K562 (cell line): ENCODE results near the gene SP6. TPM values are rescaled to one million over a fixed set of nuclear protein-coding genes. Genes with fewer than 3 reads are reported as not detected.
A peak's percentile ranks its signal among the peaks of the same experiment; 100 is the strongest.

Experiments used
- CHD1 ChIP-seq: fragments of 200-600 bp; sonication (generic); IDR thresholded peaks from one replicate; pipeline ENCODE4 v1.6.1; 2012; ENCODE audit warnings: mild to moderate bottlenecking, moderate library complexity, low read length, inconsistent platforms
- DEAF1 ChIP-seq: fragments of 450-650 bp; formaldehyde crosslinking; IDR thresholded peaks from 2 replicates; pipeline ENCODE4 v1.4.0; 2020; ENCODE audit warnings: mild to moderate bottlenecking, moderate library complexity
- EGR1 ChIP-seq: fragments of 450-650 bp; conservative IDR thresholded peaks from 2 replicates; pipeline ENCODE4 v1.6.1; 2017; ENCODE audit warnings: mild to moderate bottlenecking
- GMEB1 ChIP-seq: fragments of 250-450 bp; sonication (Bioruptor Pico); IDR thresholded peaks from 2 replicates; pipeline ENCODE4 v1.4.0; 2020; ENCODE audit warnings: mild to moderate bottlenecking
- REST ChIP-seq, 2 experiments: fragments of 450-650 bp; formaldehyde crosslinking in 1 of 2; IDR thresholded peaks; 2 replicates each; pipeline versions ENCODE4 v1.4.0 to v1.6.1; 2014 to 2020; ENCODE audit warnings: mild to moderate bottlenecking in 2 of 2, borderline replicate concordance in 1 of 2, low read depth in 1 of 2
- SMARCC2 ChIP-seq: fragments of 450-650 bp; IDR thresholded peaks from 2 replicates; pipeline ENCODE4 v1.6.1; 2017; ENCODE audit warnings: antibody characterized with exemption, moderate library complexity, mild to moderate bottlenecking, low read depth
- SMARCE1 ChIP-seq: fragments of 450-650 bp; IDR thresholded peaks from 2 replicates; pipeline ENCODE4 v1.7.1; 2016; ENCODE audit warnings: mild to moderate bottlenecking
- ZBTB11 ChIP-seq, 3 experiments: fragments of 200-800 bp in 1 of 3; fragments of 250-450 bp in 1 of 3; fragments of 450-650 bp in 1 of 3; sonication (Bioruptor Pico) in 1 of 3; sonication (Bioruptor generic) in 1 of 3; formaldehyde crosslinking in 1 of 3; IDR thresholded peaks; 2 replicates each; pipeline versions ENCODE4 v1.6.1 to v1.8.0; 2016 to 2022; ENCODE audit warnings: mild to moderate bottlenecking in 2 of 3, missing genetic modification characterization in 2 of 3, missing compliant biosample characterization in 1 of 3, moderate library complexity in 1 of 3
- ZNF146 ChIP-seq: IDR thresholded peaks from one replicate; pipeline ENCODE4 v1.6.1; 2018; ENCODE audit warnings: missing compliant biosample characterization; ENCODE audit not compliant: unreplicated experiment
- polyA plus RNA-seq, 8 experiments: library from polyadenylated mRNA; depleted of rRNA in 4 of 8; stranded (reverse) in 5 of 8; unstranded in 3 of 8; fragments of >200 nt; fragmentation: Nextera tagmentation in 2 of 8; fragmentation: Illumina TruSeq in 1 of 8; extraction: Ambion mirVana in 2 of 8; extraction: Trizol in 1 of 8; gene quantifications; 2 replicates each; pipeline versions ENCODE4 v1.2.1 to v1.2.3, GENCODE V29; 2011 to 2014; ENCODE audit warnings: inconsistent platforms in 1 of 8, missing spikeins in 1 of 8
- total RNA-seq, 7 experiments: library from RNA; depleted of rRNA in 6 of 7; stranded (reverse); fragments of >200 nt in 6 of 7; fragmentation: Illumina TruSeq in 2 of 7; extraction: Trizol in 2 of 7; gene quantifications; 2 replicates each; pipeline versions ENCODE4 v1.2.1 to v1.2.3, GENCODE V29; 2011 to 2021; ENCODE audit warnings: low replicate concordance in 1 of 7

The SP6 gene
- total and polyA plus RNA-seq, 9 of the 15 experiments (the other 6 are each of a cell fraction or from before 2014, with no cell fraction given), result 0.11 to 7.9 (median 2.2) TPM

- TF ChIP-seq REST (IDR thresholded peaks at IDR 0.05; ENCODE audit: borderline replicate concordance), result peak; percentile 17; the same call in 1 of the 2 replicates
- TF ChIP-seq REST (CRISPR knock-in tag; IDR thresholded peaks at IDR 0.05; ENCODE audit: low read depth), result no peak
- peak; percentile 35; the same call in 1 of the 2 replicates for TF ChIP-seq SMARCC2
- TF ChIP-seq SMARCE1, result peak; percentile 10; the same call in 1 of the 2 replicates
- peak in 1 of 3 experiments; percentile 19; a peak in 1 of 6 replicates for TF ChIP-seq ZBTB11 (CRISPR knock-in tag; IDR thresholded peaks at IDR 0.05)
- no peak for TF ChIP-seq ZNF146 (CRISPR knock-in tag)
- peak; percentile 56 for TF ChIP-seq DEAF1 (CRISPR knock-in tag)
- TF ChIP-seq EGR1, result peak; percentile 61; the same call in 1 of the 2 replicates
- TF ChIP-seq CHD1, result peak; percentile 19
- no peak for TF ChIP-seq GMEB1
Measured at GRCh38 chr17:47894498-47895346, 43.8 kb upstream of the SP6 start (continued).
